Endothelial cell of umbilical vein (primary cell): ENCODE results near the gene UNC5CL. TPM values are rescaled to one million over a fixed set of nuclear protein-coding genes. Genes with fewer than 3 reads are reported as not detected.

Source experiments
- BruUV-seq: library from RNA; stranded (reverse); fragments of 400-500 nt; replicated peaks from 2 replicates; lab custom pipeline; 2021; lab: Mats Ljungman, UMichigan
- CTCF ChIA-PET: fragments of 300-600, 350-600 bp; sonication (Branson Sonifier 250); formaldehyde crosslinking; loops from one replicate; lab custom pipeline; 2021; ENCODE audit warnings: antibody characterized with exemption, inconsistent platforms; lab: Charles Lee
- POLR2A ChIA-PET: fragments of 300-600, 350-600 bp; sonication (Branson Sonifier 250); formaldehyde crosslinking; loops from one replicate; lab custom pipeline; 2021; ENCODE audit warnings: antibody characterized with exemption, inconsistent platforms; lab: Charles Lee
- DNase-seq: peaks from one replicate; pipeline ENCODE4 v3.0.0-alpha.2; 2011; ENCODE audit warnings: low read depth, low spot score
- FAIRE-seq: peaks from 2 replicates; lab custom pipeline; 2011; peaks lifted over from hg19 to GRCh38; lab: Jason Lieb, UNC
- H2AFZ ChIP-seq: 2 replicates; pipeline ENCODE4 v1.6.0; 2012; ENCODE audit warnings: low read depth, low read length, control low read depth, inconsistent platforms
- H3K27ac ChIP-seq: 2 replicates; pipeline ENCODE4 v1.5.1; 2011; ENCODE audit warnings: low read depth, mild to moderate bottlenecking, control low read depth, low read length, moderate library complexity; ENCODE audit not compliant: insufficient read depth
- H3K27me3 ChIP-seq, 2 experiments: 2 replicates each; pipeline versions ENCODE4 v1.6.0 to v1.6.1; 2011; ENCODE audit warnings: low read length in 2 of 2, mixed read lengths in 1 of 2; ENCODE audit not compliant: control insufficient read depth in 2 of 2, insufficient read depth in 2 of 2
- H3K36me3 ChIP-seq, 2 experiments: 2 replicates in 1 of 2; 3 replicates in 1 of 2; pipeline ENCODE4 v1.5.1; 2011; ENCODE audit warnings: low read length in 2 of 2, mild to moderate bottlenecking in 1 of 2, moderate library complexity in 1 of 2; ENCODE audit not compliant: control insufficient read depth in 2 of 2, insufficient read depth in 2 of 2; ENCODE audit errors: extremely low read depth in 1 of 2
- H3K4me1 ChIP-seq: 3 replicates; pipeline ENCODE4 v1.5.1; 2011; ENCODE audit warnings: mild to moderate bottlenecking, low read length; ENCODE audit not compliant: control insufficient read depth, insufficient read depth; ENCODE audit errors: extremely low read depth
- H3K4me2 ChIP-seq: 2 replicates; pipeline ENCODE4 v1.6.1; 2011; ENCODE audit warnings: low read length, control low read depth, mixed read lengths; ENCODE audit not compliant: insufficient read depth
- H3K4me3 ChIP-seq, 3 experiments: fragments of 200-600 bp in 1 of 3; sonication (generic), shearing (Covaris generic) in 1 of 3; replicated peaks in 1 of 3; 2 replicates each; pipeline ENCODE4 v1.5.1; 2011 to 2016; ENCODE audit warnings: control low read depth in 3 of 3, low read length in 3 of 3, mild to moderate bottlenecking in 2 of 3, inconsistent platforms in 1 of 3, low read depth in 1 of 3, moderate library complexity in 1 of 3; ENCODE audit not compliant: insufficient read depth in 1 of 3
- H3K79me2 ChIP-seq: 2 replicates; pipeline ENCODE4 v1.6.0; 2012; ENCODE audit warnings: low read length, inconsistent platforms; ENCODE audit not compliant: control insufficient read depth, insufficient read depth
- H3K9ac ChIP-seq: replicated peaks from 2 replicates; pipeline ENCODE3; 2011; ENCODE audit warnings: low read length, control low read depth; ENCODE audit not compliant: insufficient read depth; ENCODE audit errors: extremely low read depth
- H3K9me1 ChIP-seq: replicated peaks from 3 replicates; pipeline ENCODE4 v1.6.0; 2011; ENCODE audit warnings: mild to moderate bottlenecking, low read length; ENCODE audit not compliant: control insufficient read depth, insufficient read depth; ENCODE audit errors: extremely low read depth
- H3K9me3 ChIP-seq: replicated peaks from 2 replicates; pipeline ENCODE4 v1.5.1; 2012; ENCODE audit warnings: low read length, inconsistent platforms; ENCODE audit not compliant: control insufficient read depth, insufficient read depth
- H4K20me1 ChIP-seq: replicated peaks from 2 replicates; pipeline ENCODE3; 2011; ENCODE audit warnings: mild to moderate bottlenecking, low read length; ENCODE audit not compliant: control insufficient read depth, insufficient read depth; ENCODE audit errors: extremely low read depth
- EZH2 ChIP-seq: IDR thresholded peaks from 2 replicates; pipeline ENCODE4 v1.6.1; 2012; ENCODE audit warnings: borderline replicate concordance, low read depth, mild to moderate bottlenecking, moderate library complexity, low read length, inconsistent platforms; ENCODE audit not compliant: severe bottlenecking
- FOS ChIP-seq: IDR thresholded peaks from 2 replicates; pipeline ENCODE4 v1.6.1; 2011; ENCODE audit warnings: mild to moderate bottlenecking, low read length, moderate library complexity, borderline replicate concordance; ENCODE audit not compliant: insufficient read depth
- GATA2 ChIP-seq: IDR thresholded peaks from 2 replicates; pipeline ENCODE4 v1.7.0; 2011; ENCODE audit warnings: low read depth, mild to moderate bottlenecking, moderate library complexity, mixed read lengths, low read length; ENCODE audit not compliant: insufficient read length, insufficient read depth
- MYC ChIP-seq: IDR thresholded peaks from one replicate; pipeline ENCODE4 v1.6.1; 2011; ENCODE audit warnings: mild to moderate bottlenecking, low read depth, low read length
- POLR2AphosphoS5 ChIP-seq: IDR thresholded peaks from 2 replicates; pipeline ENCODE4 v1.6.1; 2012; ENCODE audit warnings: low read depth, mild to moderate bottlenecking, control low read depth, low read length, moderate library complexity; ENCODE audit not compliant: insufficient read depth
- dilution Hi-C: fragments of 300-500 bp; cut with MboI; formaldehyde crosslinking; loops from one replicate; pipeline ENCODE4 v1.15.0; 2019; ENCODE audit warnings: low sequenced_read_pairs; ENCODE audit not compliant: extremely low pct_ligation_motif_present
- intact Hi-C: fragments of 100-400 bp; cut with micrococcal nuclease; formaldehyde crosslinking; loops from one replicate; pipeline ENCODE4 v1.10.0; 2022
- polyA plus RNA-seq, 4 experiments: library from polyadenylated mRNA; depleted of rRNA in 3 of 4; stranded (reverse) in 3 of 4; unstranded in 1 of 4; fragments of >200 nt; gene quantifications; 2 replicates each; pipeline versions ENCODE4 v1.2.1 to v1.2.3, GENCODE V29; 2011 to 2012; ENCODE audit warnings: missing spikeins in 1 of 4
- total RNA-seq: library from RNA; stranded (reverse); gene quantifications from 2 replicates; pipeline ENCODE4 v1.2.3, GENCODE V29; 2021
- TF ChIP-seq, protein P1 (sequence below), 2 donors: IDR thresholded peaks; 1 replicate in 1 of 2; 2 replicates in 1 of 2; pipeline ENCODE4 v1.5.1; 2011; ENCODE audit warnings: low read length in 2 of 2, mild to moderate bottlenecking in 2 of 2, moderate library complexity in 2 of 2, control low read depth in 1 of 2, inconsistent platforms in 1 of 2, low read depth in 1 of 2; ENCODE audit not compliant: insufficient read depth in 1 of 2; ENCODE audit errors: extremely low read depth in 1 of 2

UNC5CL gene
- total and polyA plus RNA-seq, 2 donors (not counting 3 experiments of a cell fraction or from before 2014, with no cell fraction given) = 0.14 to 0.20 TPM

DNA sequence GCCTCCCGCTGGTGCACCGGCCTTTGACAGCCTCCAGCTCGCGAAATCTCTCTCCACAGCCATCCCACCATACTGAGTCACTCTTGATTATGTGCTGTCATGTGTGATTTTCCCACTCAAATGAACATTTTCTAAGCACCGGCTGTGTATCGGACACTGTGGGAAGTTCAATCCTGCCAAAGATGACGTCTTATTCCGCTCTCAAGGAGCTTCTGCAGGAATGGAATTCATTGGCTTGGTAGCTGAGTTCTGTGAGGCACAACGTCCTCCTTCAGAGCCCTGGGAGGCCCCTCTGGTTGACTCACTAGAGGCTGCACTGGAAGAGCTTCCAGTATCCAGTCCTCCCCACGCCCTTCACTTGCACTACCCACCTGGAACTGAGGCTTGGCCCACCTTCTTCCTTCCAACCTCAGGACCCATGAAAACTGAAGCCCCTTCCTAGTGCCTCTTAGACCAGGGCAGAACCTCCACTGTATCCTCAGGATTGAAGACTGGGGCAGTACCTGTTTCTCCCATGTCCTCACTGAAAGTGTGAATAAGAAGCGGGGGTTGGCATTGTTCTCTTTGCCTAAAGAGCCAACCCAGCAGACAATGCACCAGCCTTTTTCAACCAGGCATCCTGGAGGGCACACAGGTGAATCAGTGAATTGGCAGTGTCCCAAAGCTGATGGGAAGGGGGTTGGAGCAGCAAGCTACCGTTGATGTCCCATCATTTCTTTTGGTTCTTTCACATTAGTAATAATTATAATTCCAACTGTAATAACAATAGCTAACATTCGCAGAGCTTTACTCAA is 1.7 kb downstream of the UNC5CL start:
- H3K36me3 ChIP-seq = no peaks in the 10 kb centered on the region
- intact Hi-C loops = no loop called here
- dilution Hi-C loops = no loop called here
- CTCF ChIA-PET = interaction anchor here (1.1 to 2.7 kb wide), 4 partner anchors 10 to 143 kb away, joined by 3 to 21 read pairs (median 5); no protein-coding TSS in a partner anchor
- no peak overlapping the region for H3K27ac ChIP-seq
- no peaks in the 10 kb centered on the region for H3K9me3 ChIP-seq
- DNase-seq (no peak), FAIRE-seq (no peak)
- no TSS peak for BruUV-seq
- no peaks in the 10 kb centered on the region for H3K9me1 ChIP-seq
- POLR2A ChIA-PET = no interaction called here
- no peak overlapping the region for H3K4me3 ChIP-seq
- H3K27me3 ChIP-seq = peaks cover 0 to 2% of the 10 kb centered on the region in 2 experiments
- H3K4me1 ChIP-seq = no peaks in the 10 kb centered on the region
- TF ChIP-seq GATA2 (no peak), FOS (no peak), MYC (no peak), EZH2 (no peak), POLR2AphosphoS5 (no peak)
- TF ChIP-seq, protein P1, sequence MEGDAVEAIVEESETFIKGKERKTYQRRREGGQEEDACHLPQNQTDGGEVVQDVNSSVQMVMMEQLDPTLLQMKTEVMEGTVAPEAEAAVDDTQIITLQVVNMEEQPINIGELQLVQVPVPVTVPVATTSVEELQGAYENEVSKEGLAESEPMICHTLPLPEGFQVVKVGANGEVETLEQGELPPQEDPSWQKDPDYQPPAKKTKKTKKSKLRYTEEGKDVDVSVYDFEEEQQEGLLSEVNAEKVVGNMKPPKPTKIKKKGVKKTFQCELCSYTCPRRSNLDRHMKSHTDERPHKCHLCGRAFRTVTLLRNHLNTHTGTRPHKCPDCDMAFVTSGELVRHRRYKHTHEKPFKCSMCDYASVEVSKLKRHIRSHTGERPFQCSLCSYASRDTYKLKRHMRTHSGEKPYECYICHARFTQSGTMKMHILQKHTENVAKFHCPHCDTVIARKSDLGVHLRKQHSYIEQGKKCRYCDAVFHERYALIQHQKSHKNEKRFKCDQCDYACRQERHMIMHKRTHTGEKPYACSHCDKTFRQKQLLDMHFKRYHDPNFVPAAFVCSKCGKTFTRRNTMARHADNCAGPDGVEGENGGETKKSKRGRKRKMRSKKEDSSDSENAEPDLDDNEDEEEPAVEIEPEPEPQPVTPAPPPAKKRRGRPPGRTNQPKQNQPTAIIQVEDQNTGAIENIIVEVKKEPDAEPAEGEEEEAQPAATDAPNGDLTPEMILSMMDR (IDR thresholded peaks at IDR 0.05; ENCODE audit: extremely low read depth in 1 of 2, insufficient read depth in 1 of 2, low read depth in 1 of 2, low read length in 2 of 2) = no peak
- no peak overlapping the region for H3K4me2 ChIP-seq
- no peaks in the 10 kb centered on the region for H4K20me1 ChIP-seq
- no peaks in the 10 kb centered on the region for H3K79me2 ChIP-seq
- no peak overlapping the region for H2AFZ ChIP-seq
- no peak overlapping the region for H3K9ac ChIP-seq
